Measurements from ENCODE around the gene INPP5A.

The INPP5A gene

DNA sequence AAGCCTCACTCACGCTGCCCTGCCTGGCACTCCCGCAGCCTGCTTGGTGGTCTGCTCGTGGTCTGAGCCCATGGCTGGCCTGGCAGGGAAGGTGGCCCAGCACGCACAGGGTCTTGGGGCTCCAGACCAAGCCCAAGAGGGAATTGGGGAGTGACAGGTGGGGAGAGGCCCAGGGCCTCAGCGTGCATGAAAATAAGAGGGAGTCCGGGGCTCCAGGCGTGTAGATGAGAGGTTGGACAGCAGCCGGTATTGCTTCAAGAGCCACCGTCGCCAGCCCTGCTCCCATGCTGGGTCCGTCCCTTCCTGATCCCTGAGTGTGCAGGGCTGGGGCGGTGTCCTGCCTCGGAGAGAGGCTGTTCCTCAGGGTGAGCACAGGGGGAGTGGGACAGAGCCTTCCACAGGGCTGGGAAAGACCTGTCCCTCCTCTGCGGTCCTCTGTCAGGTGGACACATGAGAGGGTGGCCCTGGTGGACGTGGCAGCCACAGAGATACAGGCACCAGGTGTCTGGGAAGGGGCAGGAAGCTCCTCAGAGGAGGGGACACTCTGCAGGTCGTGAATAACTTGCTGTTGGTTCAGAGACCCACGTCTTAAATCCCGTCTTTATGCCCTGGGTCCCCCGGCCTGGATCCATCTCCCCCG lies 113.1 kb downstream of the INPP5A start:
- DNase-seq, result no peak

DNA sequence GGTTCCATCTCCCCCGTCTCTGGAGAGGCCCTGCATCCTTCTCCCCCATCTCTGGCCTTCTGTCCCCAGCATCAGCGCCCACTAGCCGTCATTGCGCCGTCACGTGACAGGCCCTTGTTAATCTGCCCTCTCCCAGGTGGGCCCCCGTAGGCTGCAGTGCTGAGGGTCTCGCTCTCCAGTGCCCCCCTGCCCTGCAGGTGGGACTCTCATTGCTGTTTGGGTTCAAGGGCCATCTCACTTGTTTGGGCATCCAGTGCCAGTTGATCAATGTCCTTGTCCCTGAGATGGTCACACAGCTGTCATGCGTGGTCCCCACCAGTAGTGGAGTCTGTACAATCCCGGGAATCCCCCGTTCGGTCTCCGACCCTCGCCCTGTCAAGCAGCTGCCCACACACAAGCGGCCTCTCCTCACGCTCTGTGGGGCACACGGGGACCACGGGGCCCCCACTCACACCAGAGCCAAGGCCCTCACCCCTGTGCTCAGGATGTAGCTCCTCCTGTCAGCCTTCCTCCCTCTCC lies 114.0 kb downstream of the INPP5A start:
- no peak for DNase-seq

- no peak for DNase-seq
Measured at GRCh38 chr10:132652446-132652845, 114.9 kb downstream of the INPP5A start.

DNA sequence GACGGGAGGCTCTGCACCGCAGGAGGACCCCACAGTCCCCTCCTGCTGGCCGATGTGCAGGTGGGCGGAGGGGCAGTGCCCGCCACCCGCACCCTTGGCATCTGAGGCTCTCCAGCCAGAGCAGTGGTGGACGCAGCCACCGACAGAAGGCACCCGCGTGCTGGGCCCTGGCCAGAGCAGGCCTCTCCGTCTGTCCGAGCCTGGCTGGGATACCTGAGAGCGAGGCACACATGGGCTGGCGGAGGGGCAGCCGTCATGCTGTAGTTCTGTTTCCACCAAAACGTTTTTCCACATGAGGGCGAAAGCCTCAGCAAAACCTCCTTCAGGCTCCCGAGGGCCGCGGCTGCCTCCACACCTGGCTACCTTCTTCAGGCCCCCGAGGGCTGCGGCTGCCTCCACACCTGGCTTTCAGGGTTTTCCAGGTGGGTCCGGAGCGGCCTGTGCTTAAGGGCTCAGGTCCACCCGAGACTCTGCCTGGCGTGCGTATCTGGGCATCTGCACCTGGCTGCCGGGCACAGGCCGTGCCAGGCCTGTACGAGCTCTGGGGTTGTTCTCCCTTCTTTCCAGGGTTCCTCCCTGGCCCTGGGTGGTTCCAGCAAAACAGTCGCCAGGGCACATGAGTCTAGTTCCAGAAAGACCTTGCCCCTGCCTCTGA lies 115.5 kb downstream of the INPP5A start:
- DNase-seq, result no peak

DNA sequence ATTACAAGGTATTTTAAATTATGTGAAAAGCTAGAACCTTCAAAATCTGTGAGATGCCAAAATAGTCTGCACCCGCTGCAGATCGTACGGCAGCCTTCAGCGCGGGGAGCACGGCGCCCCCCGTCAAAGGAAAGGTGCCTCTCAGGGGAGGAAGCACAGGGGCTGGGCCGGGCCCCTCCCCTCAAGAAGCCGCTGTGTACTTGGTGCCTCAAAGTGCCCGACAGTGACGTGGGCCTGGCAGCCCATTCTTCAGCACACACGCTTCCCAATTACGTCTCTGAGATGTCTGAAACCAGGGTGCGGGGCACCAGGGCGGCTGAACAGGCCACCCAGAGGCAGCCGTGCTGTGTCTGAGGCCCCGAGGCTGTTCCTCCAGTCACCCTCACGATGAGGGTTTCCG lies 116.1 kb downstream of the INPP5A start:
- DNase-seq, result no peak

DNA sequence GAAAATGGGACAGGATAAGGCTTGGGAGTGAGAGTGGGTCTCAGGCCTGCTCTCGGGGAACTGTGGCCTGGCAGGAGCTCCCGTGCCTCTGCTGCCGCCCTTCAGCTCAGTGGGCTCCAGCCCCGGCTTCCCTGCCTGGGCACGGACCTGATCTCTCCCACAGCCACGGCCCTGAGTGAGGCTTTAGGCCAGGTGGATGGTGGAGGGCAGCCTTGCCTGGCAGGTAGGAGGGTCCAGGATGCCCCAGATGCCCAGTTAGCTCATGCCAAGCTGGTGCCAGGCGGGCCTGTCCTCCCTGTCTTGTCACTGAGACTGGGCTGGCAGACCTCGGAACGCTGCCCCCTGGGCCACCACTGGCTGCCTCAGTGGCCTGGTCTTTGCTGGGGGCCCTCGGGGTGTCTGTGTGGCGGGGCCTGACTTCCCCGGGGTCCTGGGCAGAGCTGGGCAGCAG lies 116.6 kb downstream of the INPP5A start:
- no peak for DNase-seq

- peak; percentile 53 to 65 for DNase-seq
Measured at GRCh38 chr10:132654708-132655661, 117.4 kb downstream of the INPP5A start.

DNA sequence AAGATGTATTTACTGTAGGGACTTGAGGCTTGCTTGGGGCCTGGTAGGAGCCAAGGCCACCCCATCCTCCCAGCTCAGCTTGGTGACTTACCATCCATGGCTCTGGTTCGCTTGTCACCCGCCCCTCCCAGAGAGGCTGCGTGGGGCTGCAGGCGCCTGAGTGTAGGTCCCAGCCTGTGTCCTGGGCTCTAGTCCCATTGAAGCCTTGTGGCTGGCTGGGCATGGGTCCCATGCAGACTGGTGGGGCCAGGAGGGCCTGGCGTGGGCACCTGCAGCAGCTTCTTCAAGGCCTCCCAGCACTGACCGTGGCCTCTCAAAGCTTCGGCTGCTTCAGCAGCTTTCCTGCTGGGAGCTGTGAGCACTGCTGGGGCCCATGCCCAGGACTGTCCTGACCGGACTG lies 118.1 kb downstream of the INPP5A start:
- DNase-seq, result no peak

- DNase-seq, result no peak
Measured at GRCh38 chr10:132656283-132657126, 118.9 kb downstream of the INPP5A start.

DNA sequence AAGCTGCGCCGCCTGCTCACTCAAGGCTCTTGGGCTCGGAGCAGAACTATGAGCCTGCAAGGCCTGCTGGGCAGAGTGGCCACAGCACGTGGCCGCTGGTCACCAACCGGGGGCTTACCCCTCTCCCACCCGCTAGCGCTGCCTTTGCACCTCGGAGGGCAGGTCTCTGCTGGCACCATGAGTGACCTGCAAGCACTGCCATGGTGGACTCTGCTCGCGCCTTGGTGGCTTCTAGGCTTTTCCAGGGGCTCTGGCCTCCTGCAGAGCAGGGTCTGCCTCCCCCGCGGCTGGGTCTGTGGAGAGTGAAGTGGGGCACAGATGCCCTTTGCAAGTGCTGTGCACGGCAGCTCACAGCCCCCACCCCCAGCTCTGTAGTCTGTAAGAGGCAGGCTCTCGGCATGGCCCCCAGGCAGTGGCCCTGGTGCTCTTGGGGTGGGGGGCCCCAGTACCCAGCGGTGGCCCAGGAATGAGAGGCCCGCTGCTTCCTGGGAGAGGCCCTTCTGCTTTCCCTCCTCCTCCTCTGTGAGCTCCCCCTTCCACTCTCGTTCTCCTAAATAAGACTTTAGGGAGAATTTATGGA lies 119.6 kb downstream of the INPP5A start:
- DNase-seq, result no peak

GRCh38 chr10:132657748-132658147 lies 120.2 kb downstream of the INPP5A start:
- no peak for DNase-seq

GRCh38 chr10:132658546-132659205 lies 121.1 kb downstream of the INPP5A start:
- no peak for DNase-seq

GRCh38 chr10:132659206-132660091 lies 121.9 kb downstream of the INPP5A start:
- no peak for DNase-seq

DNA sequence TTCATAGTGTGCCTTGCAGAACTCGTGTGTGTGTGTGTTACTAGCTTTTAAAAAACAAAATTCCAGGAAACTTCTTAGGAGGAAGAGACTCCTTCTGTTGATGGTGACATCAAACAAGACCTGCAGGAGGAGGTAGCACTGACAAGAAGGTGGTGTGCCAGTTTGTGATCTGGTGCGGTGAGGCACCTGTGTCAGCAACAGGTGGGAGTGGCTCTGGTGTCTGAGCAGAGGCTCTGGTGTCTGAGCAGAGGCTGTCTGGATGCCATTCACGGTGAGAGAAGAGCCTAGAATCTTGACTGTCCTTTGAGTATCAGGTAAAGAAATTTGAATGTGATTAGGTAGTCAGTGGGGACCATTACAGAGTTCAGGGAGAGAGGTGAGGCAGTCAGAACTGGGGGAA lies 122.8 kb downstream of the INPP5A start:
- no peak for DNase-seq

DNA sequence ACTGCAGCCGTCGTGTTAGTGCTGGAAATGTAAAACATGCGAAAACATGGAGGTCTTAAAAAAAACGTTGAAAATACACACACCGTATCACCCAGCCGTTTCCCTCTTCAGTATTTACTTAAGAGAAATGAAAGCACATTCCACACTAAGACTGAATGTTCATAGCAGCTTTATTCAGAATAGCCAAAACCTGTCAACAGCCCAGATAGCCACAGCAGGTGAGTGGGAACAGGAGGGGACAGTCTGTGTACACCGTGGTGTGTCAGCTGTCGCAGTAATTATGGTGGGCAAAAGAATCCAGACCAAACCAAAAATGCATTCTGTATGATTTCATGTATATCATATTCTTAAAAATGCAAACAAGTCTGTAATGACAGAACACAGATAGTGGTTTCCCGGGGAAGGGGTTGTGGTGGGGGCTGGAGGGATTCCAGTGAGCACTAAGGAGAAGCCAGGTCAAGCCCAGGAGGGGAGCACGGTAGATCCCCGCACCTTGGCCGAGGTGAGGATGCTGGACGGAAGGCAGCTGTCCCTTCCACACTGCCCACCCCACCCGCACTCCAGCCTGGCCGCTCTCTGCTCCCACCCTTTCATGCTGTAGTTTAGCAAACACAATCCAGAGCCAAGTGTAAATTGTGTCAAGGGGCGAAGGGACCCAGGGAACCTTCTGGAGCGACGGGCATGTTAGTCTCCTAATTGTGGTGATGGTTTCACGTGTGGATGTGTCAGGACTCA lies 124.8 kb downstream of the INPP5A start:
- no peak for DNase-seq

GRCh38 chr10:132663666-132664365 lies 126.2 kb downstream of the INPP5A start:
- DNase-seq, result no peak

- no peak for DNase-seq
Measured at GRCh38 chr10:132664407-132664806, 126.8 kb downstream of the INPP5A start.

DNA sequence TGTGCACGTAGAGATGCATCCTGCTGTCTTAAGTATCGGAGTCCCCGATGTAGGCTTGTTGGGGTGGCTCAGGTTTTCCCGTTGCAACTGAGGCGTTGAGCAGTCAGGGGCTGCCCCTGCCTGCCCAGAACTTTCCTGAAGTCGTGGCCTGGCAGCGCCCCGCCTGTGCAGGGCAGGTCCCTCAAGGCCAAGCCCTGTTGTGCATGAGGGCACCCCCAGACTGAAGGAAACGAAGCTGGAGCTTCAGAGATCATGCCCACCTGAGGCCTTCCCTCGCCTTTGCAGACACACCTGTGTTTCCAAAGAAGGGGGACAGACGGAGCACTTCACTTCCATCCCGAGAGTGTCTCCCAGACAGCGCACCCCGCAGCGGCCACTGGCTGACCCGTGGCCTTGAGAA lies 127.3 kb downstream of the INPP5A start:
- no peak for DNase-seq

Data from activated CD4-positive, alpha-beta T cell treated with anti-CD3 and anti-CD28 coated beads, Interleukin-2, amount 50 U/mL, for 48 hours (primary cell).